NCI-H2196 (cell line): ENCODE results near the gene TEKT3.

Experiments
- DNase-seq: peaks from one replicate; lab custom pipeline; 2025; ENCODE audit not compliant: unreplicated experiment; lab: John Stamatoyannopoulos, UW

The TEKT3 gene

GRCh38 chr17:15293558-15293957 lies 47.8 kb downstream of the TEKT3 start:
- DNase-seq, result no peak

- DNase-seq, result no peak
Observed at GRCh38 chr17:15291674-15292361, 49.6 kb downstream of the TEKT3 start.

- no peak for DNase-seq
Observed at GRCh38 chr17:15290605-15291004, 50.8 kb downstream of the TEKT3 start.

- no peak for DNase-seq
Observed at GRCh38 chr17:15289285-15290183, 51.9 kb downstream of the TEKT3 start.

GRCh38 chr17:15288859-15289258 lies 52.5 kb downstream of the TEKT3 start:
- DNase-seq, result no peak

GRCh38 chr17:15287538-15288267 lies 53.7 kb downstream of the TEKT3 start:
- DNase-seq, result no peak

- no peak for DNase-seq
Observed at GRCh38 chr17:15285466-15285865, 55.9 kb downstream of the TEKT3 start.

GRCh38 chr17:15284537-15284936 lies 56.9 kb downstream of the TEKT3 start:
- DNase-seq, result no peak

- no peak for DNase-seq
Observed at GRCh38 chr17:15284107-15284506, 57.3 kb downstream of the TEKT3 start.

GRCh38 chr17:15281909-15282308 lies 59.5 kb downstream of the TEKT3 start:
- no peak for DNase-seq

- no peak for DNase-seq
Observed at GRCh38 chr17:15278924-15279477, 62.4 kb downstream of the TEKT3 start.

GRCh38 chr17:15278380-15278779 lies 63.0 kb downstream of the TEKT3 start:
- no peak for DNase-seq

GRCh38 chr17:15274017-15274416 lies 67.4 kb downstream of the TEKT3 start:
- DNase-seq, result no peak

- DNase-seq, result no peak
Observed at GRCh38 chr17:15273141-15273793, 68.1 kb downstream of the TEKT3 start.

- no peak for DNase-seq
Observed at GRCh38 chr17:15271741-15272140, 69.7 kb downstream of the TEKT3 start.

GRCh38 chr17:15270628-15271381 lies 70.6 kb downstream of the TEKT3 start:
- no peak for DNase-seq

- no peak for DNase-seq
Observed at GRCh38 chr17:15269780-15270089, 71.7 kb downstream of the TEKT3 start.

GRCh38 chr17:15269087-15269779 lies 72.2 kb downstream of the TEKT3 start:
- no peak for DNase-seq

- DNase-seq, result no peak
Observed at GRCh38 chr17:15268461-15268860, 72.9 kb downstream of the TEKT3 start.

GRCh38 chr17:15267996-15268395 lies 73.4 kb downstream of the TEKT3 start:
- no peak for DNase-seq
